NAMALWA (cell line): ENCODE results near the gene ADAM17.

ENCODE experiments used
- DNase-seq: peaks from one replicate; pipeline ENCODE4 v3.0.0-alpha.2; 2015; ENCODE audit warnings: low spot score

The ADAM17 gene

DNA sequence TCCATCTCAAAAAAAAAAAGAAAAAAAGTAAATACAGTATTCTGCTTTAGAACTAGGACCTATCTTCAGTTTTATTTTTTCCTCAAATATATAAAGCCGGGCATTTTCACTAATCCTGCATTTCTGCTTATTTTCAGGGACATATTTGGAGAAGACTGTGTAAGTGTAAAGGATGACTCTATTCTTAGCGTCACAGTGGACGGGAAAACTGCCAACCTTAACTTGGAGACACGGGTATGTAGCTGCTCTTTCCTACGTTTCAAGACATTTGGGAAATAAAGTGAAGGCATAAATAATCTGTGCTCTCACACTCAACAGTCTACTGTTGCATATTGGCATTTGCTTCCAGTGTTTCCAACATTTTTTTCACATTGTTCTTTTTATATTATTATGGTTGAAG, 84.4 kb downstream of the ADAM17 start:
- DNase-seq: no peak

- DNase-seq: no peak
These were observed 87.9 kb downstream of the ADAM17 start for GRCh38 chr2:9467687-9468086.

DNA sequence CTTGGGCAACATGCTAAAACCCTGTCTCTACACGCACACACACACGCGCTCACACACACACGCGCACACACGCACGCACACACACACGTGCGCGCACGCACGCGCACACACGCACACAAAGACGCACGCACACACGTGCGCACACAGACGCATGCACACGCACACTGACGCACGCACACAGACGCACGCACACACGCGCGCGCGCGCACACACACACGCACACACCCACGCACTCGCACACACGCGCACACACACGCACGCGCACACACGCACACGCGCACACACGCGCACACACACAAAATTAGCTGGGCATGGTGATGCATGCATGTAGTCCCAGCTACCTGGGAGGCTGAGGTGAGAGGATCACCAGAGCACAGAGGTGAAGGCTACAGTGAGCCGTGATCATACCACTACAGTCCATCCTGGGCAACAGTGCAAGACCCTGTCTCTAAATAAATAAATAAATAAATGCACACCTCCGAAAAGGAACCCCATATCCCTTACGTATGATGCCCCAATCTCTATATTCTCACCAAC, 89.4 kb downstream of the ADAM17 start:
- DNase-seq: no peak

- DNase-seq: no peak
These were observed 90.5 kb downstream of the ADAM17 start for GRCh38 chr2:9465170-9465569.

DNA sequence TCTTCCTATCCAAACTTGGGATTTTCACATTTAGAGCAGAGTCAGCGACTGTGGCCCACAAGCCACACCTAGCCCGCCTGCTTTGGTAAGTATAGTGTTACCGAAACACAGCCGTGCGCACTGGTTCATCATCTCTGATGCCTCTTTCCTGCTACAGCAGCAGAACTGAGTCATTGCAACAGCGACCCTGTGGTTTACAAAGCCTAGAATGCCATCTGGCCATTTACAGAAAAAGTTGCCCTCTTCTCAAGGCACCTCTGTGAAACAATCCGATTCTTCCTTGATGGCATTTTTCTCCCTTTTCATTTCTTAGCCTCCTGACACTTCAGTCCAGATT, 92.0 kb downstream of the ADAM17 start:
- no peak for DNase-seq

- DNase-seq: no peak
These were observed 92.5 kb downstream of the ADAM17 start for GRCh38 chr2:9462886-9463697.

- no peak for DNase-seq
These were observed 93.3 kb downstream of the ADAM17 start for GRCh38 chr2:9462313-9462712.

DNA sequence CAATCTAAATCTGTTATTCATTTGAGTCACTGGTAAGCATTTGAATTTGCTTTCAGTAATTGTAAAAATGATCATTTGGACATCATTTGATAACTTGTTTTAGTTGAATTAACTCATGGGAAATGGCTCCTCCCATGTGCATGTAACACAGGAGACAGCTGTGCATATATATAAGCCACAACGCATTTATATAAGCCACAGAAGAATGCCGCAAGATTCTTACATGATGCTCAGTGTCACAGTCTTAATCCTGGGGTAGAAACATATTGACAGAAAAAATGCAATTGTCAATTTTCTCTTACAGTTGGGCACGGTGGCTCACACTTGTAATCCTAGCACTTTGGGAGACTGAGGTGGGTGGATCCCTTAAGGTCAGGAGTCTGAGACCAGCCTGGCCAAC, 94.6 kb downstream of the ADAM17 start:
- no peak for DNase-seq

- no peak for DNase-seq
These were observed 95.1 kb downstream of the ADAM17 start for GRCh38 chr2:9460441-9461017.

DNA sequence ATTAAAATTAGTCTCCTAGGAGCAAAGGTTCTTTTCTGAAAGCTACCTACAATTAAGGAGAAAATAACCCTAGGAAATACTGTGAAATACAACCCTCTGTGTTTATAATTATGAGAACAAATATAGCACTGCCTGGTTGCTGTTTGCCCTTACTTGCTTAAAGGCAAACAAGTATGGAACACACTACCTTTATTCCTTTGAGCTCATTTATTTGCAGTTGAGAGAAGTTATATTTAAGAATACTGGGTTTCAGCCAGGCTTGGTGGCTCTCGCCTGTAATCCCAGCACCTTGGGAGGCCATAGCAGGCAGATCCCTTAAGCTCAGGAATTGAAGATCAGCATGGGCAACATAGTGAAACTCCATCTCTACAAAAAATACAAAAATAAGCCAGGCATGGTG, 104.4 kb downstream of the ADAM17 start:
- DNase-seq: no peak

- no peak for DNase-seq
These were observed 110.5 kb downstream of the ADAM17 start for GRCh38 chr2:9445089-9445488.

GRCh38 chr2:9443526-9443925, 112.1 kb downstream of the ADAM17 start:
- DNase-seq: no peak

DNA sequence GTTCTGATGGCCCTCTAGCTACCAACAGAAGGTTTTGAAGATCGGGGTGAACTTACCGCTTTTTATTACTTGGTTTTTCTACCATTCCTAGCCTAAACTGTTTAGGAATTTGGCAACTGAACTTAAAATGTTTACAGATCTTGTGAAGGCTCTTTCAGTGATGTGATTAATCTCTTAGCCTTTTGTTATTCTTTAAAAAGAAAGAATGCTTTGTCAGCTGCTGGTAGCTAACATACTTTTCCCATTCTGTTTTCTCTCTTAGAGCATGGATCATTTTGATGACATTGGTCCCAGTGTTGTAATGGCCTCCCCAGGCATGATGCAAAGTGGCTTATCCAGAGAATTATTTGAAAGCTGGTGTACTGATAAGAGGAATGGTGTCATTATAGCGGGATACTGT, 114.1 kb downstream of the ADAM17 start:
- DNase-seq: no peak

GRCh38 chr2:9440058-9440727, 115.4 kb downstream of the ADAM17 start:
- no peak for DNase-seq

- DNase-seq: no peak
These were observed 116.1 kb downstream of the ADAM17 start for GRCh38 chr2:9439536-9439935.
